Prostate gland (tissue), 2 donors: ENCODE measurements around the gene RNU7-1.

Experiments
- POLR2A ChIP-seq: fragments of 450-650 bp; IDR thresholded peaks from one replicate; pipeline ENCODE4 v1.6.1; 2016; ENCODE audit warnings: antibody characterized with exemption, mild to moderate bottlenecking
- TF ChIP-seq, protein P1 (sequence below), 4 experiments: fragments of 200-600 bp in 2 of 4; fragments of 450-650 bp in 2 of 4; sonication (generic) in 2 of 4; IDR thresholded peaks; 1 replicate in 3 of 4; 2 replicates in 1 of 4; pipeline ENCODE4 v1.5.1; 2016 to 2019; ENCODE audit warnings: antibody characterized with exemption in 4 of 4, mild to moderate bottlenecking in 2 of 4, moderate library complexity in 2 of 4

- TF ChIP-seq, protein P1, sequence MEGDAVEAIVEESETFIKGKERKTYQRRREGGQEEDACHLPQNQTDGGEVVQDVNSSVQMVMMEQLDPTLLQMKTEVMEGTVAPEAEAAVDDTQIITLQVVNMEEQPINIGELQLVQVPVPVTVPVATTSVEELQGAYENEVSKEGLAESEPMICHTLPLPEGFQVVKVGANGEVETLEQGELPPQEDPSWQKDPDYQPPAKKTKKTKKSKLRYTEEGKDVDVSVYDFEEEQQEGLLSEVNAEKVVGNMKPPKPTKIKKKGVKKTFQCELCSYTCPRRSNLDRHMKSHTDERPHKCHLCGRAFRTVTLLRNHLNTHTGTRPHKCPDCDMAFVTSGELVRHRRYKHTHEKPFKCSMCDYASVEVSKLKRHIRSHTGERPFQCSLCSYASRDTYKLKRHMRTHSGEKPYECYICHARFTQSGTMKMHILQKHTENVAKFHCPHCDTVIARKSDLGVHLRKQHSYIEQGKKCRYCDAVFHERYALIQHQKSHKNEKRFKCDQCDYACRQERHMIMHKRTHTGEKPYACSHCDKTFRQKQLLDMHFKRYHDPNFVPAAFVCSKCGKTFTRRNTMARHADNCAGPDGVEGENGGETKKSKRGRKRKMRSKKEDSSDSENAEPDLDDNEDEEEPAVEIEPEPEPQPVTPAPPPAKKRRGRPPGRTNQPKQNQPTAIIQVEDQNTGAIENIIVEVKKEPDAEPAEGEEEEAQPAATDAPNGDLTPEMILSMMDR (IDR thresholded peaks at IDR 0.05) = no peak
- no peak for TF ChIP-seq POLR2A
Measured at GRCh38 chr12:6950811-6951540, 7.4 kb downstream of the RNU7-1 start, which contains the start of gene PTPN6.
